Ovary (tissue), 9 donors: Measurements from ENCODE around the gene DNMT1. TPM values are rescaled to one million over a fixed set of nuclear protein-coding genes. Genes with fewer than 3 reads are reported as not detected.
"Not testable (repeated sequence)": the region's sequence is repeated elsewhere in the genome, so short reads cannot be mapped to it uniquely, and the experiment has no call there.

Source experiments
- DNase-seq, 5 donors: peaks; one replicate each; pipeline ENCODE4 v3.0.0-alpha.2; 2019 to 2020
- H3K27ac ChIP-seq, 2 donors: fragments of 200-600 bp; one replicate each; pipeline versions ENCODE4 v1.5.1 to v1.8.0; 2019 to 2022
- H3K27me3 ChIP-seq: fragments of 200-600 bp; one replicate; pipeline ENCODE4 v1.8.0; 2022
- H3K36me3 ChIP-seq: fragments of 200-600 bp; sonication (generic); one replicate; pipeline ENCODE4 v1.5.1; 2019
- H3K4me1 ChIP-seq: one replicate; pipeline ENCODE4 v1.8.1; 2013; ENCODE audit warnings: mild to moderate bottlenecking, moderate library complexity; ENCODE audit not compliant: insufficient read depth
- H3K4me3 ChIP-seq: fragments of 200-600 bp; sonication (generic); one replicate; pipeline ENCODE4 v1.5.1; 2017
- H3K9me3 ChIP-seq, 2 donors: fragments of 200-600 bp in 1 of 2; sonication (generic) in 1 of 2; one replicate each; pipeline versions ENCODE4 v1.5.1 to v1.8.1; 2013 to 2019; ENCODE audit warnings: mild to moderate bottlenecking in 1 of 2, moderate library complexity in 1 of 2
- EP300 ChIP-seq: sonication (generic); formaldehyde crosslinking; IDR thresholded peaks from one replicate; pipeline ENCODE4 v1.6.1; 2017; ENCODE audit warnings: antibody characterized with exemption
- POLR2A ChIP-seq: fragments of 450-650 bp; IDR thresholded peaks from one replicate; pipeline ENCODE4 v1.6.1; 2017; ENCODE audit warnings: antibody characterized with exemption, mild to moderate bottlenecking, moderate library complexity
- WGBS, 3 donors: extraction: QIAGEN DNeasy Blood & Tissue Kit in 1 of 3; methylation state at CpG; one replicate each; pipeline versions ENCODE4 v1.1.5 to v1.1.7; 2013 to 2017; 5-methylcytosine and 5-hydroxymethylcytosine counted together
- intact Hi-C, 4 donors: fragments of 100-400 bp; cut with DNase I; formaldehyde crosslinking; loops; one replicate each; pipeline versions ENCODE4 v1.11.0 to v1.15.1; 2022 to 2023
- polyA plus RNA-seq, 2 donors: library from polyadenylated mRNA; stranded (reverse); fragments of 200-250 nt in 1 of 2; fragments of 350-450 nt in 1 of 2; fragmentation: Illumina TruSeq in 1 of 2; extraction: RNeasy Lipid Tissue Mini Kit (QIAGEN cat#74804) in 1 of 2; gene quantifications; one replicate each; pipeline ENCODE4 v1.2.3, GENCODE V29; 2013 to 2014
- total RNA-seq, 7 donors: library from RNA; depleted of rRNA in 2 of 7; stranded (reverse); fragments of >200 nt in 2 of 7; fragmentation: NEBNext Ultra II Directional in 3 of 7; extraction: Animal tissue kit (Norgen Biotek cat#: 25700) in 3 of 7; gene quantifications; one replicate each; pipeline versions ENCODE4 v1.1.0 to v1.2.4, GENCODE V29; 2016 to 2023
- TF ChIP-seq, protein P1 (sequence below), 3 donors: fragments of 450-650 bp in 2 of 3; fragments of 200-600 bp in 1 of 3; IDR thresholded peaks; one replicate each; pipeline versions ENCODE4 v1.5.1 to v1.8.0; 2016 to 2022; ENCODE audit warnings: antibody characterized with exemption in 3 of 3, mild to moderate bottlenecking in 1 of 3
- donor health status: DM: no; HTN: no; CAD: no; lungs with moderate emphysema.
- donor health status: DM: no; HTN: no; CAD: no.
- donor health status: Bipolar disorder and iron deficiency.
- donor health status: DM: yes; HTN: yes; CAD: no.
- donor health status: DM: no; HTN: no; CAD: no.
- donor health status: DM: yes; HTN: yes; CAD: no.

DNMT1 gene
- total and polyA plus RNA-seq, 9 donors, result 19.8 to 74.2 (median 41.8) TPM

DNA sequence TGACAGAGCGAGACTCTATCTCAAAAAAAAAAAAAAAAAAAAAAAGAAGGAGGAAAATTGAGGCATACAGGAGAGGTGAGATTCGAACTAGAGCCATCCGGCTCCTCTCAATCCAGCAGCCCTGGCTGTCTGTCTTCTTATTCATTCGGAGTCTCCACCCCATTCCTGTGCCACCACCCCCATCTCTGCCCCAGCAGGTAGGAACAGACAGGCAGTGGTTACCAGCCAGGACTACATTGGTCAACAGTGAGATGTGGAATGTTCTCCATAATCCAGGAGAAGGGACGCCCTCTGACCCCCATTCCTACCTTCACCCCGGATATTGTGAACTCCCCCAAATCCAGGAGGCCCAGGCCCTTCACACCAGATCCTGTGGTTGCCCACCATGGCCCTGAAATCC lies 42.9 kb upstream of the DNMT1 start:
- no peak overlapping the region for H3K4me3 ChIP-seq
- H3K4me1 ChIP-seq, result no peaks in the 10 kb centered on the region
- intact Hi-C loops, result no loop called here
- no peaks in the 10 kb centered on the region for H3K27me3 ChIP-seq
- no peaks in the 10 kb centered on the region for H3K9me3 ChIP-seq
- TF ChIP-seq EP300 (no peak), POLR2A (no peak)
- TF ChIP-seq, protein P1, sequence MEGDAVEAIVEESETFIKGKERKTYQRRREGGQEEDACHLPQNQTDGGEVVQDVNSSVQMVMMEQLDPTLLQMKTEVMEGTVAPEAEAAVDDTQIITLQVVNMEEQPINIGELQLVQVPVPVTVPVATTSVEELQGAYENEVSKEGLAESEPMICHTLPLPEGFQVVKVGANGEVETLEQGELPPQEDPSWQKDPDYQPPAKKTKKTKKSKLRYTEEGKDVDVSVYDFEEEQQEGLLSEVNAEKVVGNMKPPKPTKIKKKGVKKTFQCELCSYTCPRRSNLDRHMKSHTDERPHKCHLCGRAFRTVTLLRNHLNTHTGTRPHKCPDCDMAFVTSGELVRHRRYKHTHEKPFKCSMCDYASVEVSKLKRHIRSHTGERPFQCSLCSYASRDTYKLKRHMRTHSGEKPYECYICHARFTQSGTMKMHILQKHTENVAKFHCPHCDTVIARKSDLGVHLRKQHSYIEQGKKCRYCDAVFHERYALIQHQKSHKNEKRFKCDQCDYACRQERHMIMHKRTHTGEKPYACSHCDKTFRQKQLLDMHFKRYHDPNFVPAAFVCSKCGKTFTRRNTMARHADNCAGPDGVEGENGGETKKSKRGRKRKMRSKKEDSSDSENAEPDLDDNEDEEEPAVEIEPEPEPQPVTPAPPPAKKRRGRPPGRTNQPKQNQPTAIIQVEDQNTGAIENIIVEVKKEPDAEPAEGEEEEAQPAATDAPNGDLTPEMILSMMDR (IDR thresholded peaks at IDR 0.05), result no peak
- H3K36me3 ChIP-seq, result no peaks in the 10 kb centered on the region
- no peak for DNase-seq
- WGBS, 3 donors, result 76 to 84% (median 80%) methylated on average over 6 of the region's 6 CpGs
- H3K27ac ChIP-seq, result no peak overlapping the region

DNA sequence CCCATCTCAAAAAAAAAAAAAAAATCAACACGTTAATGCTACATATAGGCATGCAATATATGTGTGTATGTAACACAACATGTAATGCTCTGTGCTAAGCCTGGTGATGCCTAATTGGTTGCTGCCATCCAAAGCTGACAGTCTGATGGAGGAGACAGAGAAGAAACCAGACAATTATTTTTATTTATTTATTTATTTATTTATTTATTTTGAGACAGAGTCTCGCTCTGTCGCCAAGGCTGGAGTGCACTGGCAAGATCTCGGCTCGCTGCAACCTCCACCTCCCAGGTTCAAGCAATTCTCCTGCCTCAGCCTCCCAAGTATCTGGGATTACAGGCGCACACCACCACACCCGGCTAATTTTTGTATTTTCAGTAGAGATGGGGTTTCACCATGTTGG lies 40.7 kb upstream of the DNMT1 start:
- H3K9me3 ChIP-seq, H3K27me3 ChIP-seq, H3K27ac ChIP-seq, intact Hi-C loops, DNase-seq, H3K4me1 ChIP-seq, H3K36me3 ChIP-seq, H3K4me3 ChIP-seq: not testable (repeated sequence)
- 91 to 97% (median 95%) methylated on average over 7 of the region's 7 CpGs for WGBS, 3 donors

- Histone ChIP-seq H3K4me3 (no peak overlapping the region), H3K4me1 (no peaks in the 10 kb centered on the region), H3K9me3 (no peaks in the 10 kb centered on the region), H3K27me3 (no peaks in the 10 kb centered on the region), H3K27ac (no peak overlapping the region), H3K36me3 (no peaks in the 10 kb centered on the region)
- WGBS, 3 donors, result 76 to 93% (median 90%) methylated on average over 4 of the region's 4 CpGs
- DNase-seq, result no peak
- TF ChIP-seq EP300, result no peak
- TF ChIP-seq, protein P1 (IDR thresholded peaks at IDR 0.05), result no peak
- TF ChIP-seq POLR2A, result no peak
- intact Hi-C loops, result no loop called here
These were observed 40.2 kb upstream of the DNMT1 start for GRCh38 chr19:10235003-10235402.

DNA sequence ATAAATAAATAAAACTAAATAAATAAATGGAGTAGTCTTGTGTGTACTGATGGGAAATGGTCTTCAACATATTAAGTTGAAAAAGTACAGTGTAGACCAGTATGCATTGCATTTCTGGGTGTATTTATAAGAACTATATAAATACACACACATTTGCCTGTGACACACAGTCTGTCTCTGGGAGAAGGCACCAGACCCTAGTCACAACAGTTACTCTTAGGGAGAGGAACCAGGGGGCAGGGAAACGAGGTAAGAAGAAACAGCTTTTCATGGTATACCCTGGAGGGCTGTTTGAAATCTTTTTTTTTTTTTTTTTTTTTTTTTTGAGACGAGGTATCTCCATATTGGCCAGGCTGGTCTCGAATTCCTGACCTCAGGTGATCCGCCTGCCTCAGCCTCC lies 39.2 kb upstream of the DNMT1 start:
- 77 to 83% (median 82%) methylated on average over 4 of the region's 4 CpGs for WGBS, 3 donors
- Histone ChIP-seq H3K4me3 (no peak overlapping the region), H3K4me1 (no peaks in the 10 kb centered on the region), H3K9me3 (no peaks in the 10 kb centered on the region), H3K27me3 (no peaks in the 10 kb centered on the region), H3K36me3 (no peaks in the 10 kb centered on the region), H3K27ac (no peak overlapping the region)
- no peak for DNase-seq
- TF ChIP-seq, protein P1 (IDR thresholded peaks at IDR 0.05), result no peak
- no peak for TF ChIP-seq POLR2A
- no peak for TF ChIP-seq EP300
- intact Hi-C loops, result no loop called here

DNA sequence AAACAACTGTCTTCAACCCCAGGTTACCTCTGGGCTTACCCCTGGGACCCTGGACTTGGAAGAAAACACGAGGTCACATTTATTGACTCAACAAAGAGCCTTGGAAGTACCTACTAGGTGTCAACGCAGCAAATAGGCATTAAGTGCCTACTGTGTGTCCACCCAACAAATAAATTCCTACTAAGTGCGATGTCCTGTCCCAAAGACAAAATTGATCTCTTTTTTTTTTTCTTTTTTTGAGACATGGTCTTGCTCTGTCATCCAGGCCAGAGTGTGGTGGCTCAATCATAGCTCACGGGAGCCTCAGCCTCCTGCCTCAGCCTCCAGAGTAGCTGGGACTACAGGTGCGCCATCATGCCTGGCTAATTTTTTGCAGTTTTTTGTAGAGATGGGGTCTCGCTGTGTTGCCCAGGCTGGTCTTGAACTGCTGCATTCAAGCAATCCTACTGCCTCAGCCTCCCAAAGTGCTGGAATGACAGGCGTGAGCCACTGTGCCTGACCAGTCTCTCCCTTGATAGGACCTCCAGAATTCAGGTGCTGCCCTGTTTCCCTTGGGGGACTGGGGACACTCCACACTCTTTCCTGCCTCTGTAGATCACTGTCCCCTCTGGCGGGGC lies 37.0 kb upstream of the DNMT1 start:
- intact Hi-C loops, result no loop called here
- TF ChIP-seq POLR2A (no peak), EP300 (no peak)
- TF ChIP-seq, protein P1 (IDR thresholded peaks at IDR 0.05), result no peak
- no peak for DNase-seq
- no peaks in the 10 kb centered on the region for H3K36me3 ChIP-seq
- no peaks in the 10 kb centered on the region for H3K9me3 ChIP-seq
- H3K27me3 ChIP-seq, result no peaks in the 10 kb centered on the region
- WGBS, 3 donors, result 70 to 73% (median 71%) methylated on average over 8 of the region's 8 CpGs
- peaks cover 6% of the 10 kb centered on the region for H3K4me1 ChIP-seq
- H3K4me3 ChIP-seq, result peak overlapping the region; percentile 57
- no peak overlapping the region for H3K27ac ChIP-seq
